SK-N-SH (cell line): ENCODE data around the gene CPTP.
A peak's percentile ranks its signal among the peaks of the same experiment; 100 is the strongest.

Experiments
- EP300 ChIP-seq, 2 experiments: IDR thresholded peaks; 2 replicates each; pipeline versions ENCODE4 v1.4.0 to v1.6.1; 2012; ENCODE audit warnings: borderline replicate concordance in 1 of 2, low read depth in 1 of 2, low read length in 1 of 2
- MXI1 ChIP-seq: IDR thresholded peaks from 2 replicates; pipeline ENCODE4 v1.6.1; 2012; ENCODE audit warnings: mild to moderate bottlenecking, low read depth, low read length, improper control_type of control experiment
- POLR2AphosphoS5 ChIP-seq: IDR thresholded peaks from 2 replicates; pipeline ENCODE4 v1.6.1; 2012; ENCODE audit warnings: low read depth, low read length
- RCOR1 ChIP-seq: fragments of 150-350 bp; IDR thresholded peaks from 2 replicates; pipeline ENCODE4 v1.6.1; 2017; ENCODE audit warnings: antibody characterized with exemption, low read length
- YY1 ChIP-seq: IDR thresholded peaks from 2 replicates; pipeline ENCODE4 v1.4.0; 2012; ENCODE audit warnings: low read depth, mild to moderate bottlenecking
- TF ChIP-seq, protein P1 (sequence below): fragments of 200-600 bp; sonication (generic); IDR thresholded peaks from 2 replicates; pipeline ENCODE4 v1.6.1; 2017; ENCODE audit warnings: antibody characterized with exemption, mild to moderate bottlenecking, moderate library complexity
- TF ChIP-seq, protein P2 (sequence below): fragments of 150-350 bp; IDR thresholded peaks from 2 replicates; pipeline ENCODE4 v1.6.1; 2017; ENCODE audit warnings: antibody characterized with exemption, low read length, low read depth, borderline replicate concordance

DNA sequence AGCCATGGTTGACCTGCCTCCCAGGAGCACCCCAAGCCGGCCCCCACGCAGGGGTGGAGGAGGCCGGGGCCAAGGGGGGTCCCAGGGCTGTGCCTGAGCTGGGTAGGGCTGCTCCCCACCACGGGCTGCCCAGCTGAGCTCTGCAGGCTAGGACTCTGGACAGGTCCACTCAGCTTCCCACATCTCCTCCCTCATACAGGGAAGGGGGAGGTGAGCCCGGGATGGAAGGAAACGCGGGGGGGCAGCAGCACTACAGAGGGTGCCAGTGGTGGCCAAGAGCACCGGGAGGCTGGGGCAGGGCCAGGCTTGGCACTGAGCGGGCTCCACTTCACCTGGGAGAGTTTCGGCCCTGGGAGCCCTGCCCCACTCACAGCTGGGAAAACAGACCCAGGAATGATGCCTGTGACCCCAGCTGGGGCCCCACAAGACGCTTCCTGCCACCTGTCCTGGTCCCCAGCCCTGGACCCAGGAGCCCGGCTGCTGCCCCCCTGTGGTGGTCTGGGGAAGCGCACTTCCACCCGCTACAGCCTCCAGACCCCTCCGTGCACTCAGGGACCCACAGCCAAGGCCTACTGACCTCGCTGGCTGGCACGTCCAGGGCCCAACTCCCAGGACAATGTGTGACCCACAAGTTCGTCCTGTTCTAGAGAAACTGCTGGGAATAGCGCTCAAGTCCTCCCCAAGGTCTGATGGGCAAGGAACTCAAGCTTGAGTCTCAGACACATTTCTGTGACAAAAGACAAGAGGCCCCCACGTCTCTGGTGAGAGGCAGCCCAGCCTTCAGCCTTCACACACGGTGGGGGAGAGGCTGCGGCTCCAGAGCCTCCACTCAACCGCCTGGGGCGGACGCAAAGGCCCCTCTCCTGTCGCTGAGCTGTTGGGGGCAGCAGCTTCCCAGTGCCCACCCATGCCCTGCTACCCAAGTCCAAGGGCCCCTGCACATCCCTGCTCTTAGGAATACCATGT, 47.4 kb downstream of the CPTP start:
- TF ChIP-seq, protein P1, sequence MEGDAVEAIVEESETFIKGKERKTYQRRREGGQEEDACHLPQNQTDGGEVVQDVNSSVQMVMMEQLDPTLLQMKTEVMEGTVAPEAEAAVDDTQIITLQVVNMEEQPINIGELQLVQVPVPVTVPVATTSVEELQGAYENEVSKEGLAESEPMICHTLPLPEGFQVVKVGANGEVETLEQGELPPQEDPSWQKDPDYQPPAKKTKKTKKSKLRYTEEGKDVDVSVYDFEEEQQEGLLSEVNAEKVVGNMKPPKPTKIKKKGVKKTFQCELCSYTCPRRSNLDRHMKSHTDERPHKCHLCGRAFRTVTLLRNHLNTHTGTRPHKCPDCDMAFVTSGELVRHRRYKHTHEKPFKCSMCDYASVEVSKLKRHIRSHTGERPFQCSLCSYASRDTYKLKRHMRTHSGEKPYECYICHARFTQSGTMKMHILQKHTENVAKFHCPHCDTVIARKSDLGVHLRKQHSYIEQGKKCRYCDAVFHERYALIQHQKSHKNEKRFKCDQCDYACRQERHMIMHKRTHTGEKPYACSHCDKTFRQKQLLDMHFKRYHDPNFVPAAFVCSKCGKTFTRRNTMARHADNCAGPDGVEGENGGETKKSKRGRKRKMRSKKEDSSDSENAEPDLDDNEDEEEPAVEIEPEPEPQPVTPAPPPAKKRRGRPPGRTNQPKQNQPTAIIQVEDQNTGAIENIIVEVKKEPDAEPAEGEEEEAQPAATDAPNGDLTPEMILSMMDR, result peak; percentile 83
- TF ChIP-seq RCOR1 (no peak), MXI1 (no peak), POLR2AphosphoS5 (no peak), YY1 (no peak), EP300 (IDR thresholded peaks at IDR 0.05; ENCODE audit: borderline replicate concordance in 1 of 2, low read depth in 1 of 2, low read length in 1 of 2) (no peak)
- TF ChIP-seq, protein P2, sequence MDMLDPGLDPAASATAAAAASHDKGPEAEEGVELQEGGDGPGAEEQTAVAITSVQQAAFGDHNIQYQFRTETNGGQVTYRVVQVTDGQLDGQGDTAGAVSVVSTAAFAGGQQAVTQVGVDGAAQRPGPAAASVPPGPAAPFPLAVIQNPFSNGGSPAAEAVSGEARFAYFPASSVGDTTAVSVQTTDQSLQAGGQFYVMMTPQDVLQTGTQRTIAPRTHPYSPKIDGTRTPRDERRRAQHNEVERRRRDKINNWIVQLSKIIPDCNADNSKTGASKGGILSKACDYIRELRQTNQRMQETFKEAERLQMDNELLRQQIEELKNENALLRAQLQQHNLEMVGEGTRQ, result no peak
